Skeletal muscle satellite cell (primary cell): ENCODE data around the gene FCGBP.
"Not testable (repeated sequence)": the region's sequence is repeated elsewhere in the genome, so short reads cannot be mapped to it uniquely, and the experiment has no call there.

ENCODE experiments used
- H3K27me3 ChIP-seq: 2 replicates; pipeline ENCODE4 v1.7.0; 2013; ENCODE audit warnings: low read length; ENCODE audit not compliant: control insufficient read depth, insufficient read depth
- H3K36me3 ChIP-seq: 2 replicates; pipeline ENCODE4 v1.7.0; 2013; ENCODE audit warnings: mild to moderate bottlenecking, control low read depth, low read length; ENCODE audit not compliant: insufficient read depth
- H3K4me1 ChIP-seq: 2 replicates; pipeline ENCODE4 v1.7.0; 2013; ENCODE audit warnings: low read length; ENCODE audit not compliant: control insufficient read depth, insufficient read depth
- H3K4me2 ChIP-seq: 2 replicates; pipeline ENCODE4 v1.7.0; 2013; ENCODE audit warnings: mild to moderate bottlenecking, low read length
- H3K4me3 ChIP-seq: 2 replicates; pipeline ENCODE4 v1.7.0; 2013; ENCODE audit warnings: low read length
- H3K9ac ChIP-seq: 2 replicates; pipeline ENCODE4 v1.7.0; 2013; ENCODE audit warnings: mild to moderate bottlenecking, low read depth, low read length, moderate library complexity
- H3K9me3 ChIP-seq: replicated peaks from 2 replicates; pipeline ENCODE4 v1.7.0; 2013; ENCODE audit warnings: mild to moderate bottlenecking, control low read depth, low read length

FCGBP gene

GRCh38 chr19:39895096-39895495 is 39.3 kb downstream of the FCGBP start:
- not testable (repeated sequence) for H3K4me1 ChIP-seq, H3K4me2 ChIP-seq, H3K4me3 ChIP-seq, H3K9me3 ChIP-seq, H3K9ac ChIP-seq, H3K36me3 ChIP-seq
- peaks cover 18% of the 10 kb centered on the region for H3K27me3 ChIP-seq

DNA sequence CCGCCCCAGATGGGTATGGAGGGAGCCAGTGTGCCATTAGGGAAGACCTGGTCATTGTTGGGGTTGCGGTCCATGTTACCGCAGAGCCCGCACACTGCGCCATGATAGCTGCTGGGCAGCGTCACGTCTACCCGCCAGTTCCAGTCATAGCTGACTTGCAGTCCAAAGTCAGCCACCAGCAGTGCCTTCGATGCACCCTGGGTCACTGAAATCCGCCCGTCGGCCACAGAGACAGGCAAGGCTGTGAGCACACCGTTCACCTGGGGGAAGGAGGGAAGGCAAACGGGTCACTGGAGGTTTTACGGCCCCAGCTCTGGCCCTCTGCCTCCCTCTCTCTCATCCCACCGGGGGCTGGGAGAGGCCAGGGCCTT is 40.2 kb downstream of the FCGBP start:
- not testable (repeated sequence) for H3K9me3 ChIP-seq, H3K4me3 ChIP-seq, H3K4me1 ChIP-seq, H3K36me3 ChIP-seq, H3K9ac ChIP-seq, H3K4me2 ChIP-seq
- H3K27me3 ChIP-seq = peaks cover 18% of the 10 kb centered on the region

- H3K9me3 ChIP-seq, H3K9ac ChIP-seq, H3K36me3 ChIP-seq, H3K4me1 ChIP-seq, H3K4me3 ChIP-seq, H3K4me2 ChIP-seq: not testable (repeated sequence)
- peaks cover 18% of the 10 kb centered on the region for H3K27me3 ChIP-seq
Observed at GRCh38 chr19:39893366-39894235, 40.8 kb downstream of the FCGBP start.

GRCh38 chr19:39892506-39892902 is 41.9 kb downstream of the FCGBP start:
- H3K27me3 ChIP-seq = peaks cover 18% of the 10 kb centered on the region
- H3K36me3 ChIP-seq, H3K4me1 ChIP-seq, H3K4me2 ChIP-seq, H3K9ac ChIP-seq, H3K4me3 ChIP-seq, H3K9me3 ChIP-seq: not testable (repeated sequence)

- not testable (repeated sequence) for H3K9ac ChIP-seq, H3K36me3 ChIP-seq, H3K4me2 ChIP-seq, H3K4me1 ChIP-seq, H3K4me3 ChIP-seq, H3K9me3 ChIP-seq
- peaks cover 18% of the 10 kb centered on the region for H3K27me3 ChIP-seq
Observed at GRCh38 chr19:39891660-39892505, 42.6 kb downstream of the FCGBP start.

DNA sequence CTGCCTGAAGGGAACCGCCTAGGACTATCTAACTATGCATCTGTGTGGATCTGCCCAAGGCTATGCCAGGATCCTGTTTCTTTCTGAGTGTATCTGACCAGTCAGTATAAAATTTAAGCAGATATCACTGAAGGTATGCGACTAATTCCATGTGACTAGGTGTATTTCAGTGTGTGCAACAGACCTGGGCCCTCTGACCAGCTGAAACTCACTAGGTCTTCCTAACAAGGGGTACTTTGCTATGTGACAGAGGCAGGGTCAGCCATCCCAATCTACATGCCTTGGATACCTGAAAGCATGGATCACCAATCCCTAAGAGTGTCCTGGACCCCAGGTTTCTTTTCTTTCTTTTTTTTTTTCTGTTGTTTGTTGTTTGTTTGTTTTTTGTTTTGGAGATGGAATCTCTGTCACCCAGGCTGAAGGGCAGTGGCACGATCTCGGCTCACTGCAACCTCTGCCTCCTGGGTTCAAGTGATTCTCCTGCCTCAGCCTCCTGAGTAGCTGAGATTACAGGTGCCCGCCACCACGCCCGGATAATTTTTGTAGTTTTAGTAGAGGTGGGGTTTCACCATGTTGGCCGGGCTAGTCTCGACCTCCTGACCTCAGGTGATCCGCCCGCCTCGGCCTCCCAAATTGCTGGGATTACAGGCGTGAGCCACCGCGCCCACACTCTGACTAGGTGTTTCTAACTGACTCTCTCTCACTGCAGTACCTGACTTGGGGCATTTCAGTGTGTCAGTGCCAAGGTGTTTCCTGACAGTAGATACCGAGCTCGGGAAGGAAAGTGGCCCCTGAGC is 43.5 kb downstream of the FCGBP start:
- Histone ChIP-seq H3K9ac (no peak overlapping the region), H3K36me3 (no peaks in the 10 kb centered on the region), H3K4me3 (no peak overlapping the region), H3K4me2 (no peak overlapping the region), H3K4me1 (no peaks in the 10 kb centered on the region), H3K9me3 (no peaks in the 10 kb centered on the region), H3K27me3 (peaks cover 18% of the 10 kb centered on the region)

DNA sequence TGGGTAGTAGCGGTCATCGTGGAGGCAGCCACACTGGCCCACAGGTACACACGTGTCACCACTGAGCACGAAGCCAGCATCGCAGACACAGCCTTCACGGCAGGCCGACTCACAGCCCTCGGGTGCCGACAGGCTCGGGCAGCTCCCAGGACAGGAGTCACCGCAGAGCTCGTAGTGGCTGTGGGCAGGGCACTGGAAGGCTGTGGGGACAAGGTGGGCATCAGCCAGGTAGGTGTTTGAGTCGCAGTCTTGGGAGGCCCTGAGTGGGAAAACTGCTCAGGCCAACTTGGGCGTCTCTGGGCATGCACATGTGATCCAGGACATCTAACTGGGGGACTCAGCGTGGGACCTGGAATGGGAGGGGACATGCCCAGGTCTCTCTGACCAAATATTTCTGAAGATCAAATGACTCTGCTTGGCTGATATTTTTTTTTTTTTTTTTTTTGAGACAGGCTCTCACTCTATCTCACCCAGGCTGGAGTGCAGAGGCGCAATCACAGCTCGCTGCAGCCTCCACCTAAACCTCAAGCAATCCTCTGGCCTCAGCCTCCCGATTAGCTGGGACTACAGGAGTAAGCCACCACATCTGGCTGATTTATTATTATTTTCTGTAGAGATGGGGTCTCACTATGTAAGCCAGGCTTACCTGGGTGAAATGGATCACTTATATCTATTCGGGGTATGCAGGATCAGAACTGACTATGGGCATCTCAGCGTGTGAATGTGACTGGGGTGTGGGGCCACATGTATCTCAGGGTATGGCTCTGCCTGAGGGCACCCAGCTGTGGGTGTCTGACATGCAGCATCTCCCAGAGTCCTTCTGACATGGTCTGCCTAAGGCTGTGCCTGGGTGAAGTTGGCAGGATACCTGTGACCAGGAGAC is 44.3 kb downstream of the FCGBP start:
- not testable (repeated sequence) for H3K4me3 ChIP-seq, H3K9me3 ChIP-seq, H3K9ac ChIP-seq, H3K4me1 ChIP-seq, H3K36me3 ChIP-seq, H3K4me2 ChIP-seq
- H3K27me3 ChIP-seq = peaks cover 18% of the 10 kb centered on the region

- H3K9me3 ChIP-seq, H3K4me3 ChIP-seq, H3K4me2 ChIP-seq, H3K36me3 ChIP-seq, H3K9ac ChIP-seq, H3K4me1 ChIP-seq, H3K27me3 ChIP-seq: not testable (repeated sequence)
Observed at GRCh38 chr19:39887456-39887951, 46.9 kb downstream of the FCGBP start.

DNA sequence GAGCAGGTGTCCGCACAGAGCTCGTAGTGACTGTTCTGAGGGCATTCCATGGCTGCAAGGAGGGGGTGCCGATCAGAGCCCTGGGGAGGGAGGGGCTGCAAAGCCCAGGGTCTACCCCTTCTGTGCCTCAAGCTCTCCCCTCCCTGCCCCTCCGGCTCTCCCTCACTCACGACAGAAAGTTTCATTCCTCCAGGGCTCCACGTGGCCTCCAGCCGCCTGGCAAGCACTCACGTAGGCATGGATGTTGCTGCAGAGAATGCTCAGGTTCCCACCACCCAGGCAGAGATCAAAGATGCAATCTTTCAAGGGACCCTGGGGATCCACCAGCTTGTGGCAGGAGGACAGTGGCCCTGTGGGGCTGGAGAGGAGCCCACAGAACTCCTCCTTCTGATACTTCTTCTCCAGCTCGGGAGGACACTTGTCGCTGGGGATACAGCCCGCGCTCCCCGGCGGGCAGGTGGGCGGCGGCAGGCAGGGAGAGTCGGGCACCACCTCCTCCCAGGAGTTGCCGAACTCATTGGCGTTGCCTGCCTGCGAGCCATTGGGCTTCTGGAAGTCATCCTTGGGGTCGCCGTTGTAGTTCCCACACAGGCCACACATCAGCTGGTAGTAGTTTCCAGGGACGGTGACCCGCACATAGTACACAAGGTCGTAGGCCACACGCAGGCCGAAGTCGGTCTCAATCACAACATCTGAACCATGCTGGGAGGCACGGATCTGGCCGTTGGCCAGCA is 48.4 kb downstream of the FCGBP start:
- H3K4me3 ChIP-seq, H3K9me3 ChIP-seq, H3K4me2 ChIP-seq, H3K4me1 ChIP-seq, H3K9ac ChIP-seq, H3K27me3 ChIP-seq, H3K36me3 ChIP-seq: not testable (repeated sequence)

DNA sequence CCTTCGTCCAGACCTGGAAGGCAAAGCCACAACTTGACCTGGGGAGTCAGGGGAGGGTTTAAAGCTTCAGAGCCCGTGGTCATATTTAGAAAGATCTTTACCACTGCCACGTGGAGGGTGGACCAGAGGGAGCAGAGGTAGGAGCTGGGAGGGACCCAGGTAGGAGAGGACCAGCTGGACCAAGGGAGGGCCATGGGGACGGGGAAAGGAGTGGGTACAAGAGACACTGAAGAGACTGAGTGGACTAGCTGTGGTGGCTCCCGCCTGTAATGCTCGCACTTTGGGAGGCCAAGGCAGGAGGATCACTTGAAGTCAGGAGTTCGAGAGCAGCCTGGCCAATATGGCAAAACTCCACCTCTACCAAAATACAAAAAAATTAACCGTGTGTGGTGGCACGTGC is 49.7 kb downstream of the FCGBP start:
- not testable (repeated sequence) for H3K4me3 ChIP-seq

More for the DNA sequence above, 49.7 kb downstream of the FCGBP start:
- not testable (repeated sequence) for H3K27me3 ChIP-seq, H3K9ac ChIP-seq, H3K36me3 ChIP-seq, H3K4me2 ChIP-seq, H3K9me3 ChIP-seq, H3K4me1 ChIP-seq
